T-cell (primary cell): ENCODE data around the gene TJP3. TPM values are rescaled to one million over a fixed set of nuclear protein-coding genes. Genes with fewer than 3 reads are reported as not detected.

ENCODE experiments used
- total RNA-seq, 35 experiments: library from RNA in 6 of 35; stranded (reverse) in 6 of 35; fragments of 120-200 nt in 1 of 35; gene quantifications; one replicate each; pipeline versions ENCODE4 v1.2.1 to v1.2.4 and lab custom pipeline; 2013 to 2026

The TJP3 gene
- total RNA-seq, 5 donors from 2014 or later (not counting 1 experiment from before 2014, with no cell fraction given), result 12.6 to 28.9 (median 19.4) TPM

Other genes with a start within 250 kb of the TJP3 start
- 1 to 10 TPM in 1 of 5 donors, under 1 TPM in 3, not detected in 1; 0.33 to 1.3 (median 0.78) TPM for gene SMIM24, start 227.9 kb upstream of the TJP3 start, total RNA-seq
- not detected for gene SMIM44, start 224.9 kb upstream of the TJP3 start, total RNA-seq
- 10 to 100 TPM in 3 of 5 donors, 1 to 10 TPM in 2; 5.0 to 12.3 (median 11.1) TPM for gene DOHH, start 207.7 kb upstream of the TJP3 start, total RNA-seq
- 10 to 100 TPM; 74.0 to 85.6 (median 77.8) TPM for gene FZR1, start 202.1 kb upstream of the TJP3 start, total RNA-seq
- 10 to 100 TPM in 3 of 5 donors, 1 to 10 TPM in 2; 7.7 to 12.4 (median 10.3) TPM for gene TEKTIP1, start 169.2 kb upstream of the TJP3 start, total RNA-seq
- gene MFSD12, start 150.8 kb upstream of the TJP3 start, total RNA-seq, result 100 to 1,000 TPM in 3 of 5 donors, 10 to 100 TPM in 2; 81.2 to 147 (median 141) TPM
- gene HMG20B, start 135.4 kb upstream of the TJP3 start, total RNA-seq, result 10 to 100 TPM; 38.0 to 81.6 (median 74.7) TPM
- 1 to 10 TPM; 1.5 to 4.3 (median 2.7) TPM for gene GIPC3, start 122.9 kb upstream of the TJP3 start, total RNA-seq
- 10 to 100 TPM in 1 of 5 donors, 1 to 10 TPM in 4; 2.4 to 11.2 (median 7.1) TPM for gene TBXA2R, start 101.5 kb upstream of the TJP3 start, total RNA-seq
- gene CACTIN, start 81.6 kb upstream of the TJP3 start, total RNA-seq, result 10 to 100 TPM; 25.9 to 59.0 (median 55.8) TPM
- gene PIP5K1C, start 7.9 kb upstream of the TJP3 start, total RNA-seq, result 10 to 100 TPM; 25.6 to 35.0 (median 32.1) TPM
- gene APBA3, start 53.3 kb downstream of the TJP3 start, total RNA-seq, result 10 to 100 TPM; 57.3 to 99.0 (median 78.2) TPM
- gene MRPL54, start 54.3 kb downstream of the TJP3 start, total RNA-seq, result 10 to 100 TPM; 46.9 to 77.8 (median 52.2) TPM
- gene RAX2, start 63.8 kb downstream of the TJP3 start, total RNA-seq, result not detected
- 10 to 100 TPM in 4 of 5 donors, 1 to 10 TPM in 1; 9.2 to 41.4 (median 20.6) TPM for gene MATK, start 78.0 kb downstream of the TJP3 start, total RNA-seq
- gene ZFR2, start 160.7 kb downstream of the TJP3 start, total RNA-seq, result 1 to 10 TPM in 3 of 5 donors, under 1 TPM in 2; 0.56 to 1.8 (median 1.4) TPM
- gene ATCAY, start 172.3 kb downstream of the TJP3 start, total RNA-seq, result under 1 TPM in 1 of 5 donors, not detected in 4; 0.03 TPM
- gene NMRK2, start 224.7 kb downstream of the TJP3 start, total RNA-seq, result not detected